Stimulated activated CD8-positive, alpha-beta memory T cell treated with anti-CD3 and anti-CD28 coated beads, Interleukin-15, amount 100 ng/mL, for 24 hours (primary cell): ENCODE measurements around the gene ARHGEF19.
"Not testable (repeated sequence)": the region's sequence is repeated elsewhere in the genome, so short reads cannot be mapped to it uniquely, and the experiment has no call there.

Source experiments
- DNase-seq: peaks from one replicate; pipeline ENCODE4 v3.0.0-alpha.2; 2020; ENCODE audit warnings: low read depth

ARHGEF19 gene

DNA sequence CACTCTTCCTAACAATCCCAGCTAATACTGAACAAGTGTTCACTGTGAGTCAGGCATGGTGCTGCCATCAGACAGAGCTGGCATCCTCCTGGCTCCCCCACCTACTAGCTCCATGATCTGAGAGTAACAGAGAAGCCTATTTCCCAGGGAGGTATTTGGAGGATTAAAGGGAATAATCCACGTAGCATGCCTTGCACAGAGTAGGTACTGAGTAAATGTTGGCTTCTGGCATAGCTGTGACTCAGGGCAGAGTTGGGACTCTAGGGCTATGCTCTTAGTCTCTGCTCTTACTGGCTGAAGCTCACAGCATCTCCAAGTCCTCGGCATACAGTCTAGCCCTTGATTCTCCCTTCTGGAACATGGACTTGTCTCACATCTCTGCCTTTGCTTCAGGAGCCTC lies 8.2 kb downstream of the ARHGEF19 start:
- DNase-seq, result no peak

DNA sequence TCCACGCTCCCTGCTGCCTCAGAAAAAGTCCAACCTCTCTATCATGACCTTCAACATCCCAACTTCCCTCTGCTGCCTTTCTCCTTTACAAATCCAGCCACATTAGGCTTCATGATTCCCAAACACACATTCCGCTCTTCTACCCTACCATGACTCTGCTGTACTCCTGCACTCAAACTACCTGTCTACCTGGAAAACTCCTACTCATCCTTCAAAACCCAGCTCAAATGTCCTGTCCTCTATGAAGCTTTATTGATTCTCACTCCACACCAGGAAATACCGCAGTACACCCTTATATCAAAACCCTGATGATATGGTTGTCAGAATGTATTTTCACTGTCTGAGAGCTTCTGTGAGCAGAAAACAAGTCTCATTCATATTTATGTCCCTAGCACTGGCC lies 8.9 kb downstream of the ARHGEF19 start:
- DNase-seq, result no peak

- no peak for DNase-seq
These were observed 9.9 kb downstream of the ARHGEF19 start for GRCh38 chr1:16202281-16203210.

GRCh38 chr1:16199700-16200099 lies 12.8 kb downstream of the ARHGEF19 start:
- no peak for DNase-seq

- no peak for DNase-seq
These were observed 13.3 kb downstream of the ARHGEF19 start for GRCh38 chr1:16199157-16199501.

DNA sequence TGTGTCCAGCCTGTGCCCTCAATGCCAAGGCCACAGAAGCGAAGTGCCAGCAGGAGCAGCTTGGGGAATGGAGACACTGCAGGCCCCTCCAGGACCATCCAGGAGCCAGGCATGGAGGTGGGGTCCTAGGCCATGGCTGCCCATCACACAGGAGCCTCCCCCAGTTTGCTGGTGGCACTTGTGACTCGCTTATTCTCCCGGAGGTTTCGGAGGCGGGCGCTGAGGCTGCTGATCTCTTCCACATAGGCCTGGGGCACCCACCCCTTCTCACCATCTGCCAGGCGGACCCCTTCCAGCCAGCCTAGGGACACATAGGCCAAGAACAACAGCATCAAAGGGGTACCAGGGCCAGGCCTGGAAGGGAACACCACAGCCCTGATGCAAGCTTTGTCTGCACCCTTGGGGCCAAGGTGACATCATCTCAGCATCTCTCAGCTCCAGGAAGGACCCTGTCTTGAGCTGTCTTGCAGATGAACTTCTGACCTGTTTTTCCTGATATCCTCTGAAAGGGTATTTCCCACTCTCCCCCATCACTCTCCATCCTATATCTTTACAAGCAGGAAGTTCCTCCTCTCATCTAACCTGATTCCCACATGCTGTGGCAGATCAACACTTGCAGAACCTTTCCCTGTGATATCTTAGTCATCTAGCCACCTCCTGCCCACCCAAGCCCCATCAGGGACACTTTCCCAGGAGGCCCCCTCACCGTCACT lies 13.9 kb downstream of the ARHGEF19 start:
- DNase-seq, result no peak

- DNase-seq, result no peak
These were observed 15.6 kb downstream of the ARHGEF19 start for GRCh38 chr1:16196874-16197273.

GRCh38 chr1:16196139-16196538 lies 16.3 kb downstream of the ARHGEF19 start:
- DNase-seq, result not testable (repeated sequence)

DNA sequence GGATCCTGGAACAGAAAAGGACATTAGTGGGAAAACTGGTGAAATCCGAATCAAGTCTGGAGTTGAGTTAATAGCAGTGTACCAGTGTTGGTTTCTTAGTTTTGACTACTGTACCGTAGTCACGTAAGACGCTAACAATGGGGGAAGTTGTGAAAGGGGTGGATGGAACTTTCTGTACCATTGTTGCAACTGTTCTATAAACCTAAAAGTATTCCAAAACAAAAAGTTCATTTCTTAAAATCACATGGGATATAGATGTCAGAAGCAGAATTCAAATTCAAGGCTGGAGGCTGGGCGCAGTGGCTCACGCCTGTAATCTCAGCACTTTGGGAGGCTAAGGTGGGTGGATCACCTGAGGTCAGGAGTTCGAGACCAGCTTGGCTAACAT lies 16.9 kb downstream of the ARHGEF19 start:
- DNase-seq, result no peak

DNA sequence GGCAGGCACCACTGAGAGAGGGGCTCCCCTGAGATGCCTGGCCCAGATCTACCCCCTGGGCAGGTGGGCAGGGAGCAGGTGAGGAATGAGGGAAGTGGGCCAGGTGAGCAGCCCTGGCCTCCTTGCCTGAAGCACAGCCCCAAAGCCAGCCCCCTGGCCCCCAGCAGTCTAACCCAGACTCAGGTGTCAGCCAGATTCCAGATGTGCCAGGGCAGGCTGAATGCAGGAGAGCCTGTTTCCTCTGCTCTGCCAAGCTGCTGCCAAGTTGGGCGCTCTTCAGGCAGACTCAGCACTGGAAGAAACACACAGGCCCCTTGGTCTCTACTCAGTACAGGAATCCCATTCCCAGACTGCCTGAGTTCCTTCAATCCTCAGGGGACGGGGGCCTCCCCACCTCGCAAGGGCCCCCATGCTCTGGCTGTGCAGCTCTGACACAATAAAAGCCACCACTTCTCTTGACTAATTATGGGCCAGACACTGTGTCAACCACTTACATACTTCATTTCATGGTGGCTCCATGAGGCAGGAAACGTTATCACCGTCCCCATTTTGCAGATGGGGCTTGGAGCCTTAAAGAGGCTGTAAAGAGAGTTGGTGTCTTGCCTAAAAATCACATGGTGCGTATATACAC lies 20.4 kb downstream of the ARHGEF19 start:
- DNase-seq, result no peak

- no peak for DNase-seq
These were observed 21.1 kb downstream of the ARHGEF19 start for GRCh38 chr1:16191309-16191708.

- DNase-seq, result no peak
These were observed 22.4 kb downstream of the ARHGEF19 start for GRCh38 chr1:16189921-16190621.

DNA sequence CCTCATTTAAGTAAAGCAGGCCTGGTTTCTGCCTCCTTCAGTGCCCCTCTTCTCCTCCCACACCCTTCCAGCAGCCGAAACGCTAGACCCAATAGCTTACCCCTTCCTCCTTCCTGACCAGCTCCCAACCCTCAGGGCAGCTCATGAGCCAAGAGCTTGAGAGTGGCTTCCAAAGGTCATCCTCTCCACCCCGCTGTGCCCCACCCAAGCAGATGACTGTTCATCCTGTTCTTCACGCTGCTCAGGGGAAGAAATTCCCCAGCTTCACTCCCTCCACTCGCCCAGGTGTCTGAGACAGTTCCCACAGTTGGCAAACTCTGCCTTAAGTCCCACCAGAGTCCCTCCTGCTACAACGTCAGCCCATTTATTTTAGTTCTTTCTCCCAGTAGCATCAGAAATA lies 23.4 kb downstream of the ARHGEF19 start:
- DNase-seq, result no peak

DNA sequence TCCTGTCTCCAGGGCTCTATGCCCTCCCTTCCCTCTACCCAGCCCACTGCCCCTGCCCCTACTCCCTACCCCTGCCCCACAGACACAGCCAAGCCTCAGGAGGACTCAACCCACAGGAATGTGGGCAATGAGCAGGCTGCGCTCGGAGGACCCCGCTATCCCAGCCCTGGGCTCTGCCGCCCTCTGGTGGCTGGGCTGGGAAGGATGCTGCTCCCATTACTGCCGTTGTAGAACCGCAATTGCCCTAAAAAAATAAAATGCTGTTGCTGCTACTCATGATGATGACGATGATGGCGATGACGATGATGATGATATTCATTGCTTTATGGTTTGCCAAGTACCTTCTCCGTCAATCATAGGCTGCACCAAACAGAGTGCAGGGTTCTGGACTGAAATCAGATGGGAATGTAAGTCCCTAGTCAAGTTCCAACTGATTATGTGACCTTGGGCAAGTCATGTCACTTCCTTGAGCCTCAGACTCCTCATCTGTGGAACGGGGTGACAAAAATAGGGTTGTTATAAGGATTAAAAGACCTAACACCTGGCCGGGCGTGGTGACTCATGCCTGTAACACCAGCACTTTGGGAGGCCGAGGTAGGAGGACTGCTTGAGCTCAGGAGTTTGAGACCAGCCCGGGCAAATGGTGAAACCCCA lies 24.6 kb downstream of the ARHGEF19 start:
- peak; percentile 66 for DNase-seq

DNA sequence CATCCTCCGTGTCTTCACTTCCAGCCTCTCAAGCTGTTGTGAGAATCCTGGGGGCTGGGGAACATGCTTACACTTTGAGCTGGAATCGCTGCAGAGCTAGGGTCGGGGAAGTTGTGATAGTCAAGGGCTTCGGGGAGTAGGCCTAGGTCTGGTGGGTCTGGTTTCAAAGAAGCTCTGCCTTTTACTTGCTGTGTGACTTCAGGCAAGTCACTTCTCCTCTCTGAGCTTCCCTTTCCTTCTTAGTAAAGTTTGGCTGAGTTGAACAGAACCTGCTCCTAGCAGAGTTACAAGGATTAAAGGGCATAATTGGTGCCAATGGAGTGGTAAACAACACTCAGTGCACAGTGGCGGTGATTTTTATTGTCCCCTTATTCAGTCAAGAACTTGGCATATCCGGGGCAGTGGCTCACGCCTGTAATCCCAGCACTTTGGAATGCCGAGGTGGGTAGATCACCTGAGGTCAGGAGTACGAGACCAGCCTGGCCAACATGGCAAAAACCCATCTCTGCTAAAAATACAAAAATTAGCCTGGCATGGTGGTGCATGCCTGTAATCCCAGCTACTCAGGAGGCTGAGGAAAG lies 25.7 kb downstream of the ARHGEF19 start:
- no peak for DNase-seq

DNA sequence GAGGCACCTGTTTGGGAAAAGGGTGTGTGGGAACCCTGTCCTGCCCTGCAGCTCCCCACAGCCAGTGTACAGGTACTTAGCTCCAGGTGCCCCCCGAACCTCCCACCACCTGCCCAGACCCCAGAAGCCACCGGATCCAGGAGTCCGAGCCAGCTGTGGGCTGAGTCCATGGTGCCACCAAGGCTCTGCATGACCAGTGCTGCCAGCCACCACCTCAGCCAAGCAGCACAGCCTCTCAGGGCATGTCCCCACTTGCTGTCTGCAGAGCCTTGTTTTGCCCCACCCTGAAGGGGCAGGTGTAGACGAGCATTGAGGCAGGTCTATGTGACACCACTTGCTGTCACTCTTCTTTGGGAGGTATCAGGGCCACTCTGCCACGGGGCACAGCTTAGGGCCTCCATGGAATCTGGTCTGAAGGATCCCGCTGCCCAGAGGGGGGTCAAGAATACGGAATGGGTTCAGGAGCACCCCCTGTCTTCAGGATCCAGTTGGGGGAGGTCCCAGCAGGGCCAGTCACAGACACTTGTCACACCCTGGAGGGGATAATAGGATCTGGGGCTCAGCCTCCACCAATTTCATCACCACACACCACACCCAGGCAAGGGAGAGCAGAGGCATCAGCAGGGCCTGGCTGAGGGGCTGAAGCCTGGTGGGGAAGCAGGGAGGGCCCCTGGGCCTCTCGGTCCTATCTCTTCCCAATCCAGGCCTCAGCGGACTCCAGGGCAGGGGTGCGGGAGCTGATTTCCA lies 27.7 kb downstream of the ARHGEF19 start:
- DNase-seq, result no peak

- no peak for DNase-seq
These were observed 28.5 kb downstream of the ARHGEF19 start for GRCh38 chr1:16183765-16184556.

GRCh38 chr1:16183179-16183578 lies 29.3 kb downstream of the ARHGEF19 start:
- no peak for DNase-seq

DNA sequence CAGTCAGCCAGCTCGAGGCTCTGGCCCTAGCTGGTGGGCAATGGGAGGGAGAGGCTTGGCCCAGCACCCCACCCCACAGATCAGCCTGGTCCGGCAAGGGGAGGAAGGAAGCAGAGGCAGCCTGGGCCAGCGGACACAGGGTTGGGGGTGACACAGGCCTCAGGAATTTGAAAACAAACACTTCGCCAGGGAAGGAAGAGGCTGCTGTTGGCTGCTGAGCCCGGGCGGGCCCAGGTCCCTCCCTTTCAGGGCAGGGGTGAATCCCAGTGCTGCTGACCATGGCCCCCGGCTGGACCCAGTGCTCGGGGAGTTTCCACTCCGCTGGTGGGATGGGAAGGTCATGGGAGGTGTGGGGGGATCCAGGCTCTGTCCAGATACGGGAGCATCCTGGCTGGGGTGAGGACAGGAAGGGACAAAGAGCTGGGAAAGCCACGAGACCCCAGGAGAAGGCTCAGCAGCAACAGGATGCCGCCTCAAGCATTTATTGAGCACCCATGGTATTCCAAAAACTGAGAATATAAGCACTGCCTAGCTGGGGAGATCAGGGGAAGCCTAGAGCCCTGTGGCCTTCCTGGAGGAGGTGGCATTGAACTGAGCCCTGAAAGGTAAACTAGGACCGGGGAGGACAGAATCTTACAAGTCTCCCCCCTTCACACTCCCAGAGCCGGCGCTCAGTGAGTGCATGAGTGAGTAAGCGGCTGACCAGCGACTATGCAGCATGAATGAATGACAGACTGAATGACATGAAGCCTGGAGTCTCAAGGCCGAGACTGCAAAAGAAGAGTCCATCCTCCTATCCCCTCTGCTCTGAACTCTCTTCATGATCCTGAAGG lies 30.3 kb downstream of the ARHGEF19 start:
- no peak for DNase-seq
